LNCAP (cell line): ENCODE results near the gene SLC38A1.

Experiments
- CTCF ChIP-seq: fragments of 450-650 bp; IDR thresholded peaks from 2 replicates; pipeline ENCODE4 v1.5.1; 2017; ENCODE audit warnings: mild to moderate bottlenecking

The SLC38A1 gene

GRCh38 chr12:46253544-46254162 is 15.2 kb downstream of the SLC38A1 start:
- TF ChIP-seq CTCF, result no peak

- TF ChIP-seq CTCF, result no peak
Observed at GRCh38 chr12:46246021-46246700, 22.7 kb downstream of the SLC38A1 start.

- TF ChIP-seq CTCF, result no peak
Observed at GRCh38 chr12:46244997-46245396, 23.8 kb downstream of the SLC38A1 start.

GRCh38 chr12:46244273-46244915 is 24.4 kb downstream of the SLC38A1 start:
- TF ChIP-seq CTCF, result no peak

- TF ChIP-seq CTCF, result no peak
Observed at GRCh38 chr12:46242569-46242968, 26.3 kb downstream of the SLC38A1 start.

GRCh38 chr12:46240436-46240835 is 28.4 kb downstream of the SLC38A1 start:
- no peak for TF ChIP-seq CTCF

GRCh38 chr12:46238821-46239220 is 30.0 kb downstream of the SLC38A1 start:
- no peak for TF ChIP-seq CTCF
